Activated T-cell treated with anti-CD3 and anti-CD28 coated beads for 24 hours (primary cell): Measurements from ENCODE around the gene CBLL2.
"Not testable (repeated sequence)": the region's sequence is repeated elsewhere in the genome, so short reads cannot be mapped to it uniquely, and the experiment has no call there.

Experiments
- DNase-seq: peaks from one replicate; pipeline ENCODE4 v3.0.0-alpha.2; 2020; ENCODE audit warnings: low read depth

CBLL2 gene, protein sequence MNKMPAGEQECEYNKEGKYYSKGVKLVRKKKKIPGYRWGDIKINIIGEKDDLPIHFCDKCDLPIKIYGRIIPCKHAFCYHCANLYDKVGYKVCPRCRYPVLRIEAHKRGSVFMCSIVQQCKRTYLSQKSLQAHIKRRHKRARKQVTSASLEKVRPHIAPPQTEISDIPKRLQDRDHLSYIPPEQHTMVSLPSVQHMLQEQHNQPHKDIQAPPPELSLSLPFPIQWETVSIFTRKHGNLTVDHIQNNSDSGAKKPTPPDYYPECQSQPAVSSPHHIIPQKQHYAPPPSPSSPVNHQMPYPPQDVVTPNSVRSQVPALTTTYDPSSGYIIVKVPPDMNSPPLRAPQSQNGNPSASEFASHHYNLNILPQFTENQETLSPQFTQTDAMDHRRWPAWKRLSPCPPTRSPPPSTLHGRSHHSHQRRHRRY

DNA sequence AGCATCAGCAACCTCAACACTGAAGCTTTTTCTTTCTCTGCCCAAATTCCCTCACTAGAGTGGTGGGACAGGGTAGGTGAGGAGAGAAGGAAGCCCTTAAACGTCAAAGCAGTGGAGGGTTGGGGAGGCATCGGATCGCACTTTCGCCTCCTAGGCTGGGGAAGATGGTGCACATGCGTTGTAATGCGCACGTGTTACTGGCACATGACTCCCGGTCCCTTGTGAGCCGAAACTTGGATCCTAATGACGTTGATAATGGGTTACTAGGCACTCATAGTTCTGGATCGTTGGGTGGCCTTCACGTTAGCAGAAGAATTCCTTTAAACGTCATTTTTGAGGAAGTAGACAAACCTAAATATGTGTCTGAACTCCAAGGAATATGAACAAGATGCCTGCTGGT is at the start of gene CBLL2:
Gene CBLL2 (plus strand): TSS at position 301 of the 400 bp plus-strand sequence. CDS start 79 bp downstream, at position 380.
- DNase-seq = no peak

DNA sequence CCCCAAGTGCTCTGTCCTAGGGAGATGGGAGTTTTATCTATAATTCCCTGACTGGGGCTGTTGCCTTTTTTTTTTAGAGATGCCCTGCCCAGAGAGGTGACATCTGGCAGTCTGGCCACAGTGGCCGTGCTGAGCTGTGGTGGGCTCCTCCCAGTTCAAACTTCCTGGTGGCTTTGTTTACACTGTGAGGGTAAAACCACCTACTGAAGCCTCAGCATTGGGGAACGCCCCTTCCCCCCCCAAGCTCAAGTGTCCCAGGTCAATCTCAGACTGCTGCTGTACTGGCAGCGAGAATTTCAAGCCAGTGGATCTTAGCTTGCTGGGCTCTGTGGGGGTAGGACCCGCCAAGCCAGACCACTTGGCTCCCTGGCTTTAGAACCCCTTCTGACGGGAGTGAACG is 38.3 kb upstream of the CBLL2 start:
- DNase-seq = no peak

DNA sequence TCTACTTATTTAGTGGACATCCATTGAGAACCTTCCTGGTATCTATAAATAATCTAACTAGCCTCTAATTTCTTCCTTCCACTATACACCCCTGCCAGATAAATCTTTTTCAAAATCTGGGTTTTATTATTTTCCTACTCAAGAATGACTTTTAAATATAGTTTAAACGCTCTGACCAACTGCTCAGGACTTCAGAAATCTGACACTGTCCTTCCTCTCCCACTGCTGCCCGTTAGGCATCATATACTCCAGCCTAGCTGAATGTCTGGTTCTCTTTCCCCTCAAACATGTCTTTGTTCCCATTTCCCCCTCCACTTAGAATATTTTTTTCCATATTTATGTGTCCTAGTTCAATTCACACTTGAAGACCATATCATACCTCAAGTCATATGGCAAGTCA is 35.2 kb upstream of the CBLL2 start:
- no peak for DNase-seq

DNA sequence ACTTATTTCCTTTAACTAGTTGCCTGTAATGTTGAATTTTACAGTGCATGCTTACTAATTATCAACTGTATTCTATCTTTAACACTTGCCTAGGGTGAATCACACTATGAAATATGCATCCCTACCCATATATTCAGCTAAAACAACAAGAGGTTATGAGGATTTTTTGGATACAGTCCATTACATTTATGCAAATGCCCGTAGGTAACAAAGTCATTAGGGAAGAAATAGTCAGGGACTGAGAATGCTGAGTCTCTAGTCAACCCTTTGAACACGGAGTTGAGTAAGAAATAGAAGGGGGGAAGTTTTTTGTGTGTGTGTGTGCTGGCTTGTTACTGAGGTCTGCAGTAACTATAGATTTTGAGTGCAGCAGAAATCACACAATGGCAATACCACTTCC is 26.1 kb upstream of the CBLL2 start:
- no peak for DNase-seq

DNA sequence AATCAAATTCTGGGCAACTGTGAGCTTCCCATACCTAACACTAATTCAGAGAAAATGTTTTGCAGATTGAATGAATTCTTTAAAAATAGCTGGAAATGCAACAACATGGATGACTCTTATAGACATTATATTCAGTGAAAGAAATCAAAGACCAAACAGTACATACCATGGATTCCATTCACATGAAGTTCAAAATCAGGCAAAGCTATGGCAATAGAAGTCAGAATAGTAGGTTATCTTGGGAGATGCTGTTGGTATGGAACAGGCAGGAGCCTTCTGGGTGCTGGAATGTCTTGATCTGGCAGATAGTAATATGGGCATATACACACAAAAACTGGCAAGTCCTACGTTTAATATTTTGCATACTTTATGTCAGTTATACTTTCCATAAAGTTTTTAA is 25.5 kb upstream of the CBLL2 start:
- no peak for DNase-seq

DNA sequence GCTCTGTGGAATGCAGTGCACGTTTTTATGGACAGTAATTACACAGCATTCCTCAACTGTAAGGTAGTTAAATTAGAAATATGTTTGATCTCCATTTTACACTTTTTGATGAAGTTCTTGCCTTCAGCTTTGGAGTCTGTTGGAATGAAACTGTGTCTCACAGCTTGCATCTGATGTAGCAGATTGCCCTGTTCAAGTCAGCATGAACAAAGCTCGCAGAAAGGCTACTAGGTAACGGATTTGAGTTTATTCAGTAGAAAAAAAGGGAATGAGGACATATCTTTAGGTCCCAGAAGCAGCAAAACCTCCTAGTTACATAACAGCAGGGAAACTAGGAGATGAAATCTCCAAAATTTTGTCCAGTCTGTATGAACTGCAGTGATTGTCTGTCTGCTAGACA is 24.3 kb upstream of the CBLL2 start:
- DNase-seq = no peak

DNA sequence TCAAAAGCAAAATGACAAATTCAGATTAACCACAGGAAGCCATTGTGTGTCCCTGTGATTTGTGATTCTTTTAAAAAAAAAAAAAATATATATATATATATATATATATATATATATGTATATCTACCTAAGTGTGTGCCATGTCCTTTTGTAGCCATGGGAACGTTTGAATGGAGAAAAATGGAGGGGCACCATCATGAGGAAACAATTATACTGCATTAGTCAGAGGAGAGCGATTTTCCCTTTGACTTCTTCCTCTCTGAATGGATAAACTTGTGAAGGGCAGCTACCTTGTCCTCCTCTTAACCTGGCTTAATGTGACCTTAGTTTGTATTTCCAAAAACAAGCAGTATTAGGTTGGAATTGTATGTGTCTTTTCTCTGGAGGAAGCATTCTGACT is 23.3 kb upstream of the CBLL2 start:
- DNase-seq = no peak

DNA sequence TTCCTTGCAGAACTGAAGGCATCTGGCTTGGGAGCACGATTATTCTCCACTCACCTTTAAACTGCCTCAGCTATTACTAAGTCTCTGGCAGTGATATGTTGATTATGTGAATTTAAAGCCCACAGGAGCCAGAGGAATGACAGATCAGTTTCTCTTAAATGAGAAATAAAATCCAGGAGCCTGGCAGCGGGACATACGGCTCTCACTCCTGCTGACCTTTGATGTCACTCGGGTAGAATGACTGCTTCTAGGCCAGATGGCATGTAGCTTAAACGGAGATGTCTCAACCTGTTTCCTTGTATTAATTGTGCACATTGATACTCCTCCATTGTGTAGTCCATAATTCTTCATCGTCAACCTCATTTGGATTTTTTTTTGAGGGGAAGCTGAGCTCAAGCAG is 4.0 kb upstream of the CBLL2 start:
- no peak for DNase-seq

DNA sequence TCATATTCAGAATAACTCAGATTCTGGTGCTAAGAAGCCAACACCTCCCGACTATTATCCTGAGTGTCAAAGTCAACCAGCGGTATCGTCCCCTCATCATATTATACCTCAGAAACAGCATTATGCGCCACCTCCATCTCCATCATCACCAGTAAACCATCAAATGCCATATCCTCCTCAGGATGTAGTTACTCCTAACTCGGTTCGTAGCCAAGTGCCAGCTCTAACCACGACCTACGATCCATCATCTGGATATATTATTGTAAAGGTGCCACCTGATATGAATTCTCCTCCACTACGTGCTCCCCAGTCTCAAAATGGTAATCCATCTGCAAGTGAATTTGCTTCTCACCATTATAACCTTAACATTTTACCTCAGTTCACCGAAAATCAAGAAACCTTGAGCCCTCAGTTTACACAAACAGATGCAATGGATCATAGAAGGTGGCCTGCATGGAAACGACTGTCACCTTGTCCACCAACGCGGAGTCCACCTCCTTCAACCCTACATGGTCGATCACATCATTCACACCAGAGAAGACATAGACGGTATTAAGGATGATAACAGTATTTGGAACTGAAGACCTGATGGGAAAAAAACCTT is 1.1 kb downstream of the CBLL2 start:
- no peak for DNase-seq

DNA sequence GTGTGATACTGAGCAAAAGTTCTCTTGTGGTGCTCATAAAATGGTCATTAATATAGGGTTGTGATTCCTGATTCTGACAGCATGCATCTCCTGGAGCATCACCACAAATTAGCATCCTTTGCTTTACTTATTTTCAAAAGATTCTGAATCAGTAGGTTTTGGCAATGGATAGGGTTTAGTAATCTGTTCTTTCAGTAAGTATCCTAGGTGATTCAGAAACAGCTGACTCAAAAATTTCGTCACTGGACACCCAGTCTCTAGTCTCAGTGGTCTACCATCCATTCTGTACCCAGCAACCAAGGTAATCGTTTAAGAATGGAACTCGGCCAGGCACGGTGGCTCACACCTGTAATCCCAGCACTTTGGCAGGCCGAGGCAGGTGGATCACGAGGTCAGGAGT is 4.1 kb downstream of the CBLL2 start:
- DNase-seq = no peak

DNA sequence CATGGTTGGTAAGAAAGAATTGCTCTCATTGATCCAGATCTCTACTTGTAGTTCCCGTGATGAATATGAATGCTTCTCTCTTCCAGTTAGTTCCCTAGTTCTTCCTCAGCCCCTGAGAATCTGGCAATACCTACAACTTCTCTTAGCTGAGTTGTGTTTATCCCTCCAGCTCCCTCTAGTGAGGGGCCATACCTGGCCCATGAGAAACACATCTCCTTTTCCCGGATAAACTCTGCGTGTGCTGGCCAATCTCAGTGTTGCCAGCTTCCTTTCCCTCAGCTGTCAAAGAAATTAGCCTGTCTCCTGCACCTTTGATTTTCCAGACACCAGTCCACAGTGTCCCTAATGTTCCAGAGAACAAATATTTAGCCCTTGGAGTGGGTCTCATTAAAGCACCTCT is 5.7 kb downstream of the CBLL2 start:
- DNase-seq = no peak

DNA sequence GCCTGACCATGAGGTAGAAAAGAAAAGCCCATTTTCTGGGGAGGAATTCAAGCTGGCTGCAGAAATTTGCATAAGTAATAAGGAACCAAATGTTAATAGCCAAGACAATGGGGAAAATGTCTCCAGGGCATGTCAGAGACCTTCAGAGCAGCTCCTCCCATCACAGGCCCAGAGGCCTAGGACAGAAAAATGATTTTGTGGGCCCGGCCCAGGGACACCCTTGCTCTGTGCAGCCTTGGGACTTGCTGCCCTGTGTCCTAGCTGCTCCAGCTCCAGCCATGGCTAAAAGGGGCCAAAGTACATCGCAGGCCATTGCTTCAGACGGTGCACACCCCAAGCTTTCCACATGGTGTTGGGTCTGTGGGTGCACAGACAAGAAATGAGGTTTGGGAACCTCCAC is 16.5 kb downstream of the CBLL2 start:
- not testable (repeated sequence) for DNase-seq

DNA sequence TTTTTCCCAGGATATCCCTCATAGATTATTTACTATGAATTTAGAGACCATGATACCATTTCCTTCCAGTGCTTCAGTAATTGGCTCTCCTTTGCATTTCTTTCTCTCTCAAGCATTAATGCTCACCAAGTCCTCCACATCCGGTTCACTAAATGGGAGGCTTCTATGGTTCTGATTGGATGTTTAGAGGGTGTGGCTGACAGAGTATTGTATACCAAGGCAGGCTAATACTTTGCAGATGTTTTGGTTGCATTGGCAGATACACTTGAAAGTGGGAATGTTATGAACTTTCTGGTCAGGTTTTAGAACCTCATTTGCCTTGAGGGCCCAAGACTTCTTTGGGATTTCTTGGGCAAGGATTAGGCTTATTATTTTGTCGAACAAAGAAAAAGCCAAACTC is 24.2 kb downstream of the CBLL2 start:
- no peak for DNase-seq

DNA sequence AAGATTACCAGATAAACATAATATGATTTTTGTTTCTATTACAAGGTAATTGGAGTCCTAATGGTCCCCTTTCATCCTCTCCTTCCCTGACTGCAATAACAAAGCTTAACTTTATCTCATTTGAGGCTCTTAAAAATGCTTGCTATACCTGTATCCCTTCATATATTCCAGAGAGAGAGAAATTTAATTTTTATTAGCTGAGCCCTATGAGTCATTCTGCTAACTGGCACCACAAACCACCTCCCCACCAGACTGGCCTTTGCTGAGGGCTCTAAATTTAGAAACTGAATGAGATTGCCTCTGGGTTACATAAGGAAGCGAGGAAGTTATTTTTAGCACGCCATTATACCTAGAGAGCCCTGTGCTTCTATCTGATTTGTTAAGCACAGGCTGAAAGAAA is 27.4 kb downstream of the CBLL2 start:
- no peak for DNase-seq

DNA sequence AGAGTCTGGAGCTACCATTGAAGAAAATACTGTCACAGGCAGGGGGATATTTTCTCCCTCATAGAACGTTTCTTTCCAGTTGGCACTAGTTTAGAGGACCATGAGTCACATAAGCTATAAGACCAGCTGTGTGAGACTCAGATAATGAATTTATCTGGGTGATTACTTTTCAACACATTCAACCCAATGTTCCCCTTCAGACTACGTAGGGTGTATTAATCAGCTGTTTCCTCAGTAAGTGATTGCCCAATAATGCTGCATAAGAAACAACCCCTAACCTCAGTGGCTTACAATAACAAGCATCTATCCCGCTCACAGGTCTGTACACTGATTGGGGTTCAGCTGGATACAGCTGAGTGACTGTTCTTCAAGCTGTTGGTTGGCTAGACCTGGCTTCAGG is 38.1 kb downstream of the CBLL2 start:
- no peak for DNase-seq

DNA sequence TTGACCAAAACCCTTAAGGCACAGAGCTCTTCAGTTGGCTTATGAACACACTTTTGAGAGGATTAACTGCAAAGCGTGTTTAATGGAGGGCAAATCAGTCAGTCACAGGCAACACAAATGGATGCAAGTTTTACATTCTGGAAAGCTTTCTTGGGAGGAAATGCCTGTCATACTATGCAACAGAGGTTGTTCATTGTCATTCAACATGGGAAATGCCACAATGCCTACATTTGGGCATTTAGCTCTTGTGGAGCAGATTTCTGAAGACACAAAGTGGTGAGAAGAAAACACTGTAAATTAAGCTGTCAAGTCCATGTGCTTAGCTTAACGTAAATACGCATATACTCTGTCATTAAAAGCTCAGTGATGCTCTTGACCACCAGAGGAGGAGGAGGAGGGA is 41.1 kb downstream of the CBLL2 start:
- DNase-seq = no peak

DNA sequence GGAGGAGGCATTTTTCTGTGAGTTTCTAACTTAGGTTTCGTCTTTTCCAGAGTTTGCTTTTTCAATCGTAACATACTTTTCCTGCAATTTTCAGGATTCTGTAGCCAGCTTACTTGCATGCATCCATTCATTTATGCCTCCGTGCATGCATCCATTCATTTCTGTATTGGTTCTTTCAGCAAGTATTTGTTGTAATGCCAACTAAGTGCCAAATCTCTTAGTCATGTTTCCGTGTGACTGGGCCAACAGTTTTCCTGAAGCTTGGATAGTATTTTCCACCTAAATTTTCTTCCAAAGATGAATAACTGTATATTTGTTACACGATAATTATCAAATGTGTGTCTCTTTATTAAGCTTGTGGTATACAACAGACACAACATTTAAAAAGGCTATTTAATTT is 41.5 kb downstream of the CBLL2 start:
- no peak for DNase-seq

DNA sequence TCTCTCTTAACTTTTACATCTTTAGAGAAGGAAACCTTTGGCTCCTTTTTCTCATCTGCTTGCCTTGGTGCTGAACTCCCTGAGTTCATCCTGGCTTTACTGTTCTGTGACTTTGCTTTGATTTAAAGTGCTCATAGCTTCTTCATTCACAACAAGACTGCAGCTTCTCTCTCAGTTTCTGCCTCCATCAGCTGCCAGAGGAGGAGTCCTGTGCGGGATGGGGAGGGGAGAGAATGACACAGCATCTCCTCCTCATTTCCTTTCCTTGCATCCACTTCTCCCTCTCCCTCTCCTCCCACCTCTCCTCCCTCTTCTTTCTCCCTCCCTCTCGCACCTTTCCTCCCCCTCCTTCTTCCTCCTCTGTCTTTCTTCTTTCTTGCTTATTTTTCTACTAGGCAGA is 42.0 kb downstream of the CBLL2 start:
- DNase-seq = no peak

DNA sequence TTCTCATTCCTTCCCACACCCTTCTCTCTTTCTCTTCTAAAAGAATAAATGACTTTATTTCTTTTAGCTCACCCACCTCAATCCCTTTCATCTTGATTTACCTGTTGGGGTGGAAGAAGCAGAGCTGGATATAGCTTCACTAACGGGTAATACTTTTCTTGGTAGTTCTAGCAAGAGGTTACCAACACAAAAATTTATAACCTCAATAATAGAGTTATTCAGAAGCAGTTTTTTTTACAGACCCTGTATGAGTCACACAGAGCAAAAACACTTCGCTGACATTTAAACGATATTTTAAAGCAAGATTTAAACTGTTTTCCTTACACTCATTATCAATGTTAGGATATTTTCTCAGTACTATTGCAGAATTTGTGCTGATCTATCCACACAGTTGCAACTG is 42.4 kb downstream of the CBLL2 start:
- DNase-seq = no peak

DNA sequence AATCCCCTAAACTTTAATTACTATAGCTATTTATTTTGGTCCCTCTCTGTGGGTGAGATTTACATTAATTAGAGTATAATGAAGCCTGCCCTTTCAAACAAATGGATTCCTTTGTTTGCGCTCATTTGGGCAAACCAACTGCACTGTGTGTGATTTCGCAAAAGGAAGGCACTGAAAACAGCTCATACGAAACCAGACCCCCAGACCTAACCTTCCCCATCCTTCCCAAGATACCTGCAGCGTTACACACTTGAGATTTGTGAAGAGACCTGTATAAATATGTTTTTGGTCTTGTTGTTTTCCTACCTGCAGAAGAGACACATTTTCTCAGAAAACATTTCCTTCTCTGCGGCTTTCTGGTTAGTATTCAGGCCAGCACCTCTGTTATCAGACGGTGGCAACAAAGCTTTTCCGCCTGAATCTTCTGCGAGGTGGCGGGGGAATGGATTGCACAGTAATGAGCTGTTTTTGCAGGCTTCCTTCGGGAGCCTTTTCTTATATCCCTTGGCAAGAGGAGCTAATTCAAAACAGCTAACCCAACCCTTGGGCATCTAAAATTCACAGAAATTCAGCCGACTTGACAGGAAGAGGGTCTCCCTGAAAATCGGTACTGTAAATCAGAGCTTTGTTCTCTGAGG is 47.6 kb downstream of the CBLL2 start:
- no peak for DNase-seq

DNA sequence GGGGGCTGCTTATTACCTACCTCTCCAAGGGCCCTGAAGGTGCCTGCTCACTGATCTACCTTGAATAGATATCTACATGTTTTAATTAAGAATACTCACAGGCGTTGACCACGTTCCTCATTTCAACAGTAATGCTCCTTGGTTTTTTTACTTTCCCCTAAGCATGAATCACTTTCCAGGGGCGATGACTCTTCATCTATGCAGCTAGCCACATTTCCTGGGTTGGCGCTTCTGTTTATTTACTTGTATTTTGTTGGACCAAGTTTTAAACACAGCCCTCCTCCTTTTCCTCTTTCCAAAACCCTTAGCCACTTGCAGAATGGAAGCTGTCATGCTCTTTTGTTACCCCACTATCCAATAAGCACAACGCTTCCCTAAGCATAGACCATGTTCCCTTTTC is 50.8 kb downstream of the CBLL2 start:
- DNase-seq = no peak
